Mesothelial cell of epicardium (in vitro differentiated cells): ENCODE results near the gene CNIH4. TPM values are rescaled to one million over a fixed set of nuclear protein-coding genes. Genes with fewer than 3 reads are reported as not detected.
A peak's percentile ranks its signal among the peaks of the same experiment; 100 is the strongest.

Experiments
- DNase-seq, 2 experiments: peaks; one replicate each; pipeline ENCODE4 v3.0.0; 2021; ENCODE audit warnings: low spot score in 2 of 2; ENCODE audit not compliant: unreplicated experiment in 2 of 2
- H3K27ac Mint-ChIP-seq: 2 replicates; pipeline ENCODE4 v1.8.0; 2021; ENCODE audit warnings: mixed read lengths
- H3K27me3 Mint-ChIP-seq: 2 replicates; pipeline ENCODE4 v1.8.0; 2021; ENCODE audit warnings: low read depth, mixed read lengths
- H3K36me3 Mint-ChIP-seq: 2 replicates; pipeline ENCODE4 v1.8.0; 2021; ENCODE audit warnings: mixed read lengths
- H3K4me1 Mint-ChIP-seq: 2 replicates; pipeline ENCODE4 v1.8.0; 2021; ENCODE audit warnings: mixed read lengths
- H3K4me3 Mint-ChIP-seq: 2 replicates; pipeline ENCODE4 v1.8.0; 2021; ENCODE audit warnings: mild to moderate bottlenecking, moderate library complexity, mixed read lengths
- H3K9me3 Mint-ChIP-seq: 2 replicates; pipeline ENCODE4 v1.8.0; 2021; ENCODE audit warnings: mixed read lengths
- total RNA-seq: library from RNA; stranded (reverse); gene quantifications from 3 replicates; pipeline ENCODE4 v1.2.1, GENCODE V29; 2021
- TF ChIP-seq, protein P1 (sequence below): fragments of 200-600 bp; sonication (generic); IDR thresholded peaks from one replicate; pipeline ENCODE4 v1.5.0; 2021; ENCODE audit warnings: antibody characterized with exemption; ENCODE audit not compliant: unreplicated experiment

Gene CNIH4
- total RNA-seq, 1 donor from 2014 or later: 40.2 TPM

DNA sequence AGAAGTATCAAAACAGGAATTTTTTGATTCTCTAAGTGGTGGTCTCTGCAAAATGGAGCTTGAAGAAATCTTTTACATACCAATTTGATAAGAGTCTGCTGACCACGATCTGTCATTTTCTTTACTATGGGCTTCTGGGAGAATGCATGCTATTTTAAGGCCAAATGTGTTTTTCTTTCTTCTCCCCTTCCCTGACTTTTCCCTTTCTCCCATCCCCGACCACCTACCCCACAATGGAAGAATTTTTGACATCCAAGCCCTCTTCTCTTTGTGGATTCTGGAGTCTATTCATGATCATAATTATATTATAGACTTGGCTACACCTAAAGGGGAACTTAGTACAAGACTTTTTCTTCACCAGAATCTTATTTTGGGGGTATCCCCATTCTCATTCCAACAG is 31.3 kb downstream of the CNIH4 start:
- TF ChIP-seq, protein P1, sequence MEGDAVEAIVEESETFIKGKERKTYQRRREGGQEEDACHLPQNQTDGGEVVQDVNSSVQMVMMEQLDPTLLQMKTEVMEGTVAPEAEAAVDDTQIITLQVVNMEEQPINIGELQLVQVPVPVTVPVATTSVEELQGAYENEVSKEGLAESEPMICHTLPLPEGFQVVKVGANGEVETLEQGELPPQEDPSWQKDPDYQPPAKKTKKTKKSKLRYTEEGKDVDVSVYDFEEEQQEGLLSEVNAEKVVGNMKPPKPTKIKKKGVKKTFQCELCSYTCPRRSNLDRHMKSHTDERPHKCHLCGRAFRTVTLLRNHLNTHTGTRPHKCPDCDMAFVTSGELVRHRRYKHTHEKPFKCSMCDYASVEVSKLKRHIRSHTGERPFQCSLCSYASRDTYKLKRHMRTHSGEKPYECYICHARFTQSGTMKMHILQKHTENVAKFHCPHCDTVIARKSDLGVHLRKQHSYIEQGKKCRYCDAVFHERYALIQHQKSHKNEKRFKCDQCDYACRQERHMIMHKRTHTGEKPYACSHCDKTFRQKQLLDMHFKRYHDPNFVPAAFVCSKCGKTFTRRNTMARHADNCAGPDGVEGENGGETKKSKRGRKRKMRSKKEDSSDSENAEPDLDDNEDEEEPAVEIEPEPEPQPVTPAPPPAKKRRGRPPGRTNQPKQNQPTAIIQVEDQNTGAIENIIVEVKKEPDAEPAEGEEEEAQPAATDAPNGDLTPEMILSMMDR: no peak
- Mint-ChIP-seq H3K36me3 (peaks cover 39% of the 10 kb centered on the region), H3K4me3 (no peak overlapping the region), H3K27me3 (no peaks in the 10 kb centered on the region), H3K4me1 (no peaks in the 10 kb centered on the region), H3K9me3 (no peaks in the 10 kb centered on the region), H3K27ac (peak overlapping the region; percentile 59)
- no peak for DNase-seq

DNA sequence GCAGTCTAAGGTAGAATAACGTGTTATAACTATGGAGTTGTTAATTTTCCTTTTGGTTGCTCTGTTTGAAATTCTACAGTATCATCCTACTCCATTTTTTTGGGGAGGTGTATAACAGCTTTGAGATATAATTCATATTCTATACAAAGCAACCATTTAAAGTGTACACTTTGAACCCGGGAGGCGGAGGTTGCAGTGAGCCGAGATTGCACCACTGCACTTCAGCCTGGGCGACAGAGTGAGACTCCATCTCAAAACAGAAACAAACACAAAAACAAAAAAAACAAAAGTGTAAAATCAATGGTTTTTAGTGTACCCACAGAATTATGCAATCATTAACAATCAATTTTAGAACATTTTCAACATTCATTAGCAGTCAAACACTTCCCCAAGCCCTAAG is 33.8 kb downstream of the CNIH4 start:
- H3K9me3 Mint-ChIP-seq: no peaks in the 10 kb centered on the region
- no peak overlapping the region for H3K4me3 Mint-ChIP-seq
- H3K27ac Mint-ChIP-seq: no peak overlapping the region
- H3K4me1 Mint-ChIP-seq: no peaks in the 10 kb centered on the region
- H3K36me3 Mint-ChIP-seq: peaks cover 48% of the 10 kb centered on the region
- TF ChIP-seq, protein P1: no peak
- no peak for DNase-seq
- H3K27me3 Mint-ChIP-seq: no peaks in the 10 kb centered on the region

GRCh38 chr1:224392411-224393249 is 36.0 kb downstream of the CNIH4 start:
- Mint-ChIP-seq H3K4me3 (no peak overlapping the region), H3K4me1 (peaks cover 3% of the 10 kb centered on the region), H3K27me3 (no peaks in the 10 kb centered on the region), H3K9me3 (no peaks in the 10 kb centered on the region), H3K36me3 (peaks cover 62% of the 10 kb centered on the region), H3K27ac (peak overlapping the region; percentile 53)
- no peak for DNase-seq
- TF ChIP-seq, protein P1: no peak

DNA sequence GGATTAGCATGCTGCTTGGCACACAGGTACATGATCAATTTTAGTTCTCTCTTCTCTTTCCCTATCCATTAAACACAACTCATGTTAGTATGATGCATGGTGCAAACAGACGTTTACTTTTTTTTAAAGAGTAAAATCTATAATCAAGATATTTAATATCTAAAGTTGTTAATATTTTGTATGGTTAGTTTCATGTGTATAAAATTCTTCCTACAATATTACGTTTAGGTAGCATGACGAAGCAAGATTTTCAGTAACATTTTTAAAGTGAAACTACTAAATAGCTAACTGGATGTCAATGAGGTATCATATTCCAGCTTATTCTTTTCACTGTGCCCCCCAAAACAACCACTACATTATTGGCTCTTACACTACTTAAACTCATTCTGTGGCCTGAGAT is 36.6 kb downstream of the CNIH4 start:
- no peak overlapping the region for H3K4me3 Mint-ChIP-seq
- H3K27ac Mint-ChIP-seq: no peak overlapping the region
- peaks cover 64% of the 10 kb centered on the region for H3K36me3 Mint-ChIP-seq
- peaks cover 3% of the 10 kb centered on the region for H3K4me1 Mint-ChIP-seq
- no peaks in the 10 kb centered on the region for H3K27me3 Mint-ChIP-seq
- no peaks in the 10 kb centered on the region for H3K9me3 Mint-ChIP-seq
- TF ChIP-seq, protein P1: no peak
- no peak for DNase-seq

- no peak for DNase-seq
- no peak overlapping the region for H3K27ac Mint-ChIP-seq
- H3K27me3 Mint-ChIP-seq: no peaks in the 10 kb centered on the region
- TF ChIP-seq, protein P1: no peak
- peaks cover 12% of the 10 kb centered on the region for H3K4me1 Mint-ChIP-seq
- no peaks in the 10 kb centered on the region for H3K9me3 Mint-ChIP-seq
- H3K36me3 Mint-ChIP-seq: peaks cover 48% of the 10 kb centered on the region
- H3K4me3 Mint-ChIP-seq: no peak overlapping the region
Observed at GRCh38 chr1:224399887-224400286, 43.2 kb downstream of the CNIH4 start.
